Measurements from ENCODE around the gene MSL3B.

Gene MSL3B

DNA sequence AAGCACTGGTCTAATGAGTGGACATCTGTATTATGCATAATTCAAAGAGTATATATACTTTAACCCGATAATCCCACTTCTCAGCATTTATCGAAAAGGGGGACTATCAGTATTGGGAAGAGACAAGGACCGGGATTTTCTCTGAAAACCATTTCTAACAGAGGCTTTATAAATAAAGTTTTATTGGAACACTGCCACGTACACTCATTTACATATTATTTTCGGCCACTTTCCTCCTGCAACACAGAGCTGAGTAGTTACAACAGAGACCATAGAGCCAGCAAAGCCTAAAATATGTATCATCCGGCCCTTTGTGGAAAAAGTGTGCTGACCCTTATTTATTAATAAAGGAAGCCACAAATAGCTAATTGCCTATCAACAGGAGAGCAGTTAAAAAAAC, 17.0 kb downstream of the MSL3B start:
- no peak for TF ChIP-seq POLR2A (IDR thresholded peaks at IDR 0.05)
- no peak for TF ChIP-seq CTCF (IDR thresholded peaks at IDR 0.05)
- no peaks in the 10 kb centered on the region for H3K36me3 ChIP-seq (ENCODE audit: low read depth, missing control alignments)
- no peak for DNase-seq
- no peaks in the 10 kb centered on the region for H3K27me3 ChIP-seq
- H3K27ac ChIP-seq: no peak overlapping the region
- no peaks in the 10 kb centered on the region for H3K4me1 ChIP-seq
- WGBS, 2 donors: 93 to 96% methylated on average over 6 of the region's 6 CpGs
- no peaks in the 10 kb centered on the region for H3K9me3 ChIP-seq
- intact Hi-C loops (cut with DNase I; ENCODE audit: low total_unique reads): no loop called here
- H3K4me3 ChIP-seq: no peak overlapping the region

- H3K27ac ChIP-seq: no peak overlapping the region
- no peaks in the 10 kb centered on the region for H3K36me3 ChIP-seq (ENCODE audit: low read depth, missing control alignments)
- DNase-seq: no peak
- no peak overlapping the region for H3K4me3 ChIP-seq
- WGBS, 2 donors: 88 to 92% methylated on average over 7 of the region's 7 CpGs
- H3K9me3 ChIP-seq: no peaks in the 10 kb centered on the region
- H3K27me3 ChIP-seq: no peaks in the 10 kb centered on the region
- no peaks in the 10 kb centered on the region for H3K4me1 ChIP-seq
- intact Hi-C loops (cut with DNase I; ENCODE audit: low total_unique reads): no loop called here
- TF ChIP-seq CTCF (IDR thresholded peaks at IDR 0.05) (no peak), POLR2A (IDR thresholded peaks at IDR 0.05) (no peak)
Measured at GRCh38 chr2:233850745-233851144, 17.4 kb downstream of the MSL3B start.

- H3K27me3 ChIP-seq: no peaks in the 10 kb centered on the region
- no peak for DNase-seq
- TF ChIP-seq CTCF (IDR thresholded peaks at IDR 0.05) (no peak), POLR2A (IDR thresholded peaks at IDR 0.05) (no peak)
- no peak overlapping the region for H3K27ac ChIP-seq
- H3K9me3 ChIP-seq: no peaks in the 10 kb centered on the region
- intact Hi-C loops (cut with DNase I; ENCODE audit: low total_unique reads): no loop called here
- no peak overlapping the region for H3K4me3 ChIP-seq
- no peaks in the 10 kb centered on the region for H3K4me1 ChIP-seq
- no peaks in the 10 kb centered on the region for H3K36me3 ChIP-seq (ENCODE audit: low read depth, missing control alignments)
- 93 to 97% methylated on average over 13 of the region's 13 CpGs for WGBS, 2 donors
Measured at GRCh38 chr2:233849607-233850271, 18.4 kb downstream of the MSL3B start.

DNA sequence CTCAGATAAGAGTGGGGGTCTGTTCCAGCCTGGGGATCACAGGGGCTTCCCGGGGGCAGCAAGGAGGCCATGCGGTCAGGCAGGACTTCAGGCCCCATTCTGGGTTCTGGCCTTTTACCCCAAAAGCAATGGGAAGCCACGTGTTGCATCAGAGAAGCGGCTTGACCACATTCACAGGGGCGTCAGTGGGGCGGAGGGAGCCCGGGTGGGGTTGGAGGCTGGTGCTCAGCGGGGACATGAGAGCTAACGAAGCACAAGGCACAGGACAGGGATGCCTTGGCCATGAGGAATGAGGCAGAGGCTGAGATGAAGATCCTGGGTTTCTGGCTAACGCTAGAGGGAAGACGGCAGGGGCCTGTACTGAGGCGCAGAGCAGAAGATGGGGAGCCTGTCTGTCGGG, 19.9 kb downstream of the MSL3B start:
- no peak overlapping the region for H3K27ac ChIP-seq
- no peaks in the 10 kb centered on the region for H3K36me3 ChIP-seq (ENCODE audit: low read depth, missing control alignments)
- H3K9me3 ChIP-seq: no peaks in the 10 kb centered on the region
- TF ChIP-seq CTCF (IDR thresholded peaks at IDR 0.05) (no peak), POLR2A (IDR thresholded peaks at IDR 0.05) (no peak)
- no peak for DNase-seq
- 92% methylated on average over 13 of the region's 13 CpGs for WGBS, 2 donors
- H3K4me3 ChIP-seq: no peak overlapping the region
- H3K4me1 ChIP-seq: no peaks in the 10 kb centered on the region
- intact Hi-C loops (cut with DNase I; ENCODE audit: low total_unique reads): no loop called here
- no peaks in the 10 kb centered on the region for H3K27me3 ChIP-seq

DNA sequence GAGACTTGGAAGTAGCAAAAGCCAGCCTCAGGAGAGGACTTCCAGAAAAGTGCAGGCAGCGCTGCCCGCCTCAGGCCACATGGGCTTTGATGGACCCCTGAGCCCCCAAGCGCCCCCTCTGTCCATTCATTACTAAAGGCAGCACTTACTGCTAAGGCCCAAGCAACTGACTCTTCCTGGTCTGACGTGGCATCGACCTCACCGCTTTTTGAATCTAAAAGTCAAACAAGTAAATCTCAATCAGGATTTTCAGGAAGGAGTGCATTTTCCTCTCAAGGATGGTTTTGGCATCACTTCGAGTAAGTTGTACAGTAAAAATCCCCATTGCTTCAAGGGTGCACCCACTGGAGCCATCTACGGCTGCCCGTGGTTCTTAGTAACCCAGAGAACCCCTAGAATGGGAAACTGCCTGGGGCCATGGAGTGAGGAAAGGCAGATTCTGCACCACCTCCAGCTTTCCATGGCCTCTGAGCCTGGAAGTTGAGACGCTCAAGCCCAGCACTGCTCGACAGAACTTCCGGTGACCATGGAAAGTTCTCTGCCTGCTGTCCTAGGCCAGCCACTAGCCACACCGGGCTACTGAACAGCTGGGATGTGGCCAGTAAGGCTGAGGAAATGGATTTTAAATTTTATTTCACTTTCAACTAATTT, 20.8 kb downstream of the MSL3B start:
- H3K4me3 ChIP-seq: no peak overlapping the region
- H3K36me3 ChIP-seq (ENCODE audit: low read depth, missing control alignments): no peaks in the 10 kb centered on the region
- intact Hi-C loops (cut with DNase I; ENCODE audit: low total_unique reads): no loop called here
- H3K27ac ChIP-seq: no peak overlapping the region
- DNase-seq: no peak
- TF ChIP-seq POLR2A (IDR thresholded peaks at IDR 0.05): no peak
- no peak for TF ChIP-seq CTCF (IDR thresholded peaks at IDR 0.05)
- no peaks in the 10 kb centered on the region for H3K27me3 ChIP-seq
- H3K9me3 ChIP-seq: no peaks in the 10 kb centered on the region
- no peaks in the 10 kb centered on the region for H3K4me1 ChIP-seq
- 95 to 98% methylated on average over 13 of the region's 13 CpGs for WGBS, 2 donors
